GM12878 (cell line): ENCODE results near the gene ZNF761. TPM values are rescaled to one million over a fixed set of nuclear protein-coding genes. Genes with fewer than 3 reads are reported as not detected.

ENCODE experiments used
- ATAC-seq: fragments of 200-7000 bp; cut with Tn5 transposase; 3 replicates; pipeline ENCODE4 v1.9.1; 2020; ENCODE audit warnings: mild to moderate bottlenecking, moderate library complexity
- BruUV-seq: library from RNA; stranded (reverse); fragments of 400-500 nt; replicated peaks from 2 replicates; lab custom pipeline; 2021; lab: Mats Ljungman, UMichigan
- CTCF ChIA-PET: fragments of 300-600 bp; sonication (Branson Sonifier 250); formaldehyde crosslinking; extraction: SDS; loops from one replicate; lab custom pipeline; 2021; ENCODE audit warnings: inconsistent platforms; lab: Yijun Ruan, JAX
- POLR2A ChIA-PET: fragments of 350-600 bp; formaldehyde crosslinking; extraction: SDS; loops from one replicate; lab custom pipeline; 2021; ENCODE audit warnings: inconsistent platforms; lab: Charles Lee
- RAD21 ChIA-PET: fragments of 300-600 bp; sonication (Branson Sonifier 250); formaldehyde crosslinking; loops from one replicate; lab custom pipeline; 2023; ENCODE audit warnings: antibody characterized with exemption; ENCODE audit not compliant: unreplicated experiment; lab: Charles Lee
- SMC1A ChIA-PET: fragments of 300-600 bp; sonication (Branson Sonifier 250); formaldehyde crosslinking; loops from one replicate; lab custom pipeline; 2023; ENCODE audit not compliant: unreplicated experiment, uncharacterized antibody; lab: Charles Lee
- DNase-seq: peaks from one replicate; pipeline ENCODE4 v3.0.0-alpha.2; 2011; ENCODE audit warnings: low read depth, low spot score
- FAIRE-seq: peaks from 3 replicates; lab custom pipeline; 2011; peaks lifted over from hg19 to GRCh38; lab: Jason Lieb, UNC
- H2AFZ ChIP-seq: 2 replicates; pipeline ENCODE4 v1.6.0; 2011; ENCODE audit warnings: low read depth, low read length, control low read depth; ENCODE audit not compliant: control insufficient read depth
- H3K27ac ChIP-seq: 2 replicates; pipeline ENCODE4 v1.5.1; 2011; ENCODE audit warnings: control low read depth; ENCODE audit not compliant: control insufficient read depth, insufficient read depth
- H3K27me3 ChIP-seq, 2 experiments: replicated peaks in 1 of 2; 2 replicates each; pipeline versions ENCODE4 v1.6.0 to v1.6.1; 2011; ENCODE audit warnings: low read length in 1 of 2; ENCODE audit not compliant: control insufficient read depth in 2 of 2, insufficient read depth in 2 of 2
- H3K36me3 ChIP-seq, 2 experiments: 2 replicates each; pipeline ENCODE4 v1.5.1; 2011; ENCODE audit warnings: low read length in 1 of 2; ENCODE audit not compliant: control insufficient read depth in 2 of 2, insufficient read depth in 2 of 2
- H3K4me1 ChIP-seq: 2 replicates; pipeline ENCODE4 v1.6.1; 2011; ENCODE audit warnings: mild to moderate bottlenecking, low read length, moderate library complexity, mixed read lengths; ENCODE audit not compliant: control insufficient read depth, insufficient read depth
- H3K4me2 ChIP-seq: 2 replicates; pipeline ENCODE4 v1.6.0; 2011; ENCODE audit warnings: control low read depth; ENCODE audit not compliant: control insufficient read depth, insufficient read depth
- H3K4me3 ChIP-seq: fragments of 200-600 bp; sonication (generic); 2 replicates; pipeline ENCODE4 v1.5.1; 2016
- H3K79me2 ChIP-seq: 2 replicates; pipeline ENCODE4 v1.6.0; 2011; ENCODE audit warnings: low read length; ENCODE audit not compliant: control insufficient read depth, insufficient read depth
- H3K9ac ChIP-seq: 2 replicates; pipeline ENCODE4 v1.8.0; 2011; ENCODE audit warnings: low read length, control low read depth, mixed read lengths; ENCODE audit not compliant: control insufficient read depth, insufficient read depth
- H3K9me3 ChIP-seq: replicated peaks from 3 replicates; pipeline ENCODE4 v1.5.1; 2011; ENCODE audit warnings: mild to moderate bottlenecking, low read length; ENCODE audit not compliant: control insufficient read depth, insufficient read depth
- H4K20me1 ChIP-seq: 2 replicates; pipeline ENCODE4 v1.6.0; 2011; ENCODE audit not compliant: control insufficient read depth, insufficient read depth
- EZH2 ChIP-seq: IDR thresholded peaks from 2 replicates; pipeline ENCODE4 v1.6.1; 2012; ENCODE audit warnings: low read depth, mild to moderate bottlenecking, control low read depth, inconsistent platforms, low read length, borderline replicate concordance; ENCODE audit not compliant: control insufficient read depth
- WGBS: methylation state at CpG from one replicate; pipeline ENCODE4 v1.1.6; 2016; ENCODE audit warnings: low lambda C conversion rate; ENCODE audit not compliant: insufficient replicate concordance, insufficient coverage; ENCODE audit errors: missing lambda C conversion rate; 5-methylcytosine and 5-hydroxymethylcytosine counted together
- in situ Hi-C: fragments of 300-500 bp; cut with MboI; formaldehyde crosslinking; loops from 9 replicates; pipeline ENCODE4 v1.14.3; 2018; ENCODE audit warnings: mixed read lengths
- intact Hi-C: fragments of 100-400 bp; cut with micrococcal nuclease; formaldehyde crosslinking; loops from one replicate; pipeline ENCODE4 v1.14.2; 2022; ENCODE audit not compliant: unreplicated experiment
- polyA plus RNA-seq, 11 experiments: library from polyadenylated mRNA; depleted of rRNA in 4 of 11; unstranded in 6 of 11; stranded (reverse) in 5 of 11; fragments of >200 nt; fragmentation: Nextera tagmentation in 4 of 11; fragmentation: Illumina TruSeq in 1 of 11; extraction: Ambion mirVana in 4 of 11; extraction: Trizol in 1 of 11; gene quantifications; 1 replicate in 1 of 11; 2 replicates in 10 of 11; pipeline versions ENCODE4 v1.2.1 to v1.2.3, GENCODE V29; 2011 to 2016; ENCODE audit warnings: inconsistent platforms in 2 of 11, missing spikeins in 2 of 11, low read depth in 1 of 11
- total RNA-seq, 4 experiments: library from RNA; depleted of rRNA in 3 of 4; stranded (reverse); fragments of >200 nt in 3 of 4; fragmentation: Illumina TruSeq in 1 of 4; extraction: Trizol in 1 of 4; gene quantifications; 2 replicates each; pipeline versions ENCODE4 v1.2.1 to v1.2.3, GENCODE V29; 2013 to 2021
- TF ChIP-seq, protein P1 (sequence below): fragments of 450-650 bp; IDR thresholded peaks from 2 replicates; pipeline ENCODE4 v1.6.1; 2016; ENCODE audit warnings: mild to moderate bottlenecking
- TF ChIP-seq, protein P2 (sequence below): fragments of 450-650 bp; IDR thresholded peaks from 2 replicates; pipeline ENCODE4 v1.6.1; 2017; ENCODE audit warnings: mild to moderate bottlenecking, moderate library complexity

ZNF761 gene
- total and polyA plus RNA-seq, 10 of the 15 experiments (the other 5 are each of a cell fraction or from before 2014, with no cell fraction given): 7.9 to 22.7 (median 10.6) TPM

DNA sequence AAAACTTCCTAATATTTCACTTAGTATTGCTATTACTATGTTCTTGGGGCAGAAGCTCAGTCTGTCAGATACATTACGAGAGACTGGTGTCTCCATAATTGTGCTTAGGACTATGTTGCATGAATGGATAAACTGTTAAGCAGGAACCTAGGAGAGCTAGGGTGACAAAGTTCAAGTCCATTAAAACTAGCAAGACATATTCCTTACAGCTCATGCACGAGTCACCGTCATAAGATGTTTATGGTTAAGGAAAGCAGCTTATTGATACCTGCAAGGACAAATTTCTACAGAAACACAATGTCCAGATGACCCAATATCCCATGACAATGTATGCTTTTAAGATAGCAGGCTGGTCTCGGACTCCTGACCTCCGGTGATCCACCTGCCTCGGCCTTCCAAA lies 30.1 kb downstream of the ZNF761 start:
- H2AFZ ChIP-seq: no peak overlapping the region
- WGBS: 91% methylated on average over 6 of the region's 6 CpGs
- no peaks in the 10 kb centered on the region for H3K79me2 ChIP-seq
- H3K9me3 ChIP-seq: peaks cover 6% of the 10 kb centered on the region; the same call in 2 of the 3 replicates
- no TSS peak for BruUV-seq
- H4K20me1 ChIP-seq: no peaks in the 10 kb centered on the region
- in situ Hi-C loops: no loop called here
- no peak overlapping the region for H3K9ac ChIP-seq
- POLR2A ChIA-PET: no interaction called here
- H3K27ac ChIP-seq: no peak overlapping the region
- RAD21 ChIA-PET: no interaction called here
- H3K4me3 ChIP-seq: no peak overlapping the region
- intact Hi-C loops: no loop called here
- no peaks in the 10 kb centered on the region for H3K4me1 ChIP-seq
- FAIRE-seq: no peak
- CTCF ChIA-PET: interaction anchor here (0.9 kb wide), 1 partner anchor 13 kb away, joined by 3 read pairs; no protein-coding TSS in a partner anchor
- H3K36me3 ChIP-seq: no peaks in the 10 kb centered on the region
- ATAC-seq: no peak
- no peaks in the 10 kb centered on the region for H3K27me3 ChIP-seq
- DNase-seq: no peak
- SMC1A ChIA-PET: no interaction called here
- TF ChIP-seq, protein P1, sequence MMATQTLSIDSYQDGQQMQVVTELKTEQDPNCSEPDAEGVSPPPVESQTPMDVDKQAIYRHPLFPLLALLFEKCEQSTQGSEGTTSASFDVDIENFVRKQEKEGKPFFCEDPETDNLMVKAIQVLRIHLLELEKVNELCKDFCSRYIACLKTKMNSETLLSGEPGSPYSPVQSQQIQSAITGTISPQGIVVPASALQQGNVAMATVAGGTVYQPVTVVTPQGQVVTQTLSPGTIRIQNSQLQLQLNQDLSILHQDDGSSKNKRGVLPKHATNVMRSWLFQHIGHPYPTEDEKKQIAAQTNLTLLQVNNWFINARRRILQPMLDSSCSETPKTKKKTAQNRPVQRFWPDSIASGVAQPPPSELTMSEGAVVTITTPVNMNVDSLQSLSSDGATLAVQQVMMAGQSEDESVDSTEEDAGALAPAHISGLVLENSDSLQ: no peak
- TF ChIP-seq, protein P2, sequence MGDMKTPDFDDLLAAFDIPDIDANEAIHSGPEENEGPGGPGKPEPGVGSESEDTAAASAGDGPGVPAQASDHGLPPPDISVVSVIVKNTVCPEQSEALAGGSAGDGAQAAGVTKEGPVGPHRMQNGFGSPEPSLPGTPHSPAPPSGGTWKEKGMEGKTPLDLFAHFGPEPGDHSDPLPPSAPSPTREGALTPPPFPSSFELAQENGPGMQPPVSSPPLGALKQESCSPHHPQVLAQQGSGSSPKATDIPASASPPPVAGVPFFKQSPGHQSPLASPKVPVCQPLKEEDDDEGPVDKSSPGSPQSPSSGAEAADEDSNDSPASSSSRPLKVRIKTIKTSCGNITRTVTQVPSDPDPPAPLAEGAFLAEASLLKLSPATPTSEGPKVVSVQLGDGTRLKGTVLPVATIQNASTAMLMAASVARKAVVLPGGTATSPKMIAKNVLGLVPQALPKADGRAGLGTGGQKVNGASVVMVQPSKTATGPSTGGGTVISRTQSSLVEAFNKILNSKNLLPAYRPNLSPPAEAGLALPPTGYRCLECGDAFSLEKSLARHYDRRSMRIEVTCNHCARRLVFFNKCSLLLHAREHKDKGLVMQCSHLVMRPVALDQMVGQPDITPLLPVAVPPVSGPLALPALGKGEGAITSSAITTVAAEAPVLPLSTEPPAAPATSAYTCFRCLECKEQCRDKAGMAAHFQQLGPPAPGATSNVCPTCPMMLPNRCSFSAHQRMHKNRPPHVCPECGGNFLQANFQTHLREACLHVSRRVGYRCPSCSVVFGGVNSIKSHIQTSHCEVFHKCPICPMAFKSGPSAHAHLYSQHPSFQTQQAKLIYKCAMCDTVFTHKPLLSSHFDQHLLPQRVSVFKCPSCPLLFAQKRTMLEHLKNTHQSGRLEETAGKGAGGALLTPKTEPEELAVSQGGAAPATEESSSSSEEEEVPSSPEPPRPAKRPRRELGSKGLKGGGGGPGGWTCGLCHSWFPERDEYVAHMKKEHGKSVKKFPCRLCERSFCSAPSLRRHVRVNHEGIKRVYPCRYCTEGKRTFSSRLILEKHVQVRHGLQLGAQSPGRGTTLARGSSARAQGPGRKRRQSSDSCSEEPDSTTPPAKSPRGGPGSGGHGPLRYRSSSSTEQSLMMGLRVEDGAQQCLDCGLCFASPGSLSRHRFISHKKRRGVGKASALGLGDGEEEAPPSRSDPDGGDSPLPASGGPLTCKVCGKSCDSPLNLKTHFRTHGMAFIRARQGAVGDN: no peak
- no peak for TF ChIP-seq EZH2
- no peak overlapping the region for H3K4me2 ChIP-seq
